IgD-negative memory B cell (primary cell): Measurements from ENCODE around the gene TRPM3. TPM values are rescaled to one million over a fixed set of nuclear protein-coding genes. Genes with fewer than 3 reads are reported as not detected.
"Not testable (repeated sequence)": the region's sequence is repeated elsewhere in the genome, so short reads cannot be mapped to it uniquely, and the experiment has no call there.

Experiments
- H3K27ac Mint-ChIP-seq, 3 donors: one replicate each; pipeline ENCODE4 v1.8.0; 2020 to 2022; ENCODE audit warnings: mild to moderate bottlenecking in 3 of 3, mixed read lengths in 3 of 3, moderate library complexity in 1 of 3
- H3K27me3 Mint-ChIP-seq: one replicate; pipeline ENCODE4 v1.8.0; 2021; ENCODE audit warnings: mixed read lengths
- H3K36me3 Mint-ChIP-seq: one replicate; pipeline ENCODE4 v1.8.0; 2020; ENCODE audit warnings: mild to moderate bottlenecking, mixed read lengths
- H3K4me1 Mint-ChIP-seq, 3 donors: one replicate each; pipeline ENCODE4 v1.8.0; 2020 to 2022; ENCODE audit warnings: mixed read lengths in 3 of 3, mild to moderate bottlenecking in 1 of 3
- H3K4me3 Mint-ChIP-seq, 4 donors: one replicate each; pipeline ENCODE4 v1.8.0; 2020 to 2022; ENCODE audit warnings: mild to moderate bottlenecking in 4 of 4, mixed read lengths in 4 of 4, moderate library complexity in 3 of 4
- H3K9me3 Mint-ChIP-seq, 3 donors: one replicate each; pipeline ENCODE4 v1.8.0; 2020 to 2021; ENCODE audit warnings: mixed read lengths in 3 of 3, mild to moderate bottlenecking in 1 of 3
- polyA plus RNA-seq: library from polyadenylated mRNA; unstranded; fragments of 300-500 nt; fragmentation: Illumina TruSeq; gene quantifications from one replicate; pipeline ENCODE4 v1.2.3, GENCODE V29; 2021

Gene TRPM3
- polyA plus RNA-seq, 1 donor from 2014 or later = not detected

- peaks cover 4% of the 10 kb centered on the region for H3K36me3 Mint-ChIP-seq
- H3K9me3 Mint-ChIP-seq = peaks cover 0 to 2% (median 0%) of the 10 kb centered on the region in 3 donors
- H3K27ac Mint-ChIP-seq = no peak overlapping the region
- no peaks in the 10 kb centered on the region for H3K27me3 Mint-ChIP-seq
- H3K4me1 Mint-ChIP-seq = no peaks in the 10 kb centered on the region
- H3K4me3 Mint-ChIP-seq = no peak overlapping the region
These were observed 374.1 kb downstream of the TRPM3 start for GRCh38 chr9:70747261-70747718.

DNA sequence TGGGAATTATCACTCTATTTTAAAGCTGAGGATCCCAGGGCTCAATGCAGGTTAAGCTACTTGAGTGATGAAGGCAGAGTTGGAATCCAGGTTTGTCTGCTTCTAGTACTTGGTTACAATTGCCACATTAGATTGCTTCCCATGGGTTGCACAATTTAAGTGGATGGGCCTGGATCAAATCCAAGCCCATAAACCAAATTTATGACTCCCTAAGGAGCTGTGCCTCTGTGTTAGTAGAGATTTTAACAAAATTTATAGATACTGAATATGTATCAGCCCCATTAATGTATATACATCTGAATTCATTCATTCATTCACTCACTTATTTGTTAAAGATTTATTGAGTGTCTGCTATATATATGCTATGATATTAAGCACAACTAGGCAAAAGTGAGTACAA, 374.7 kb downstream of the TRPM3 start:
- H3K36me3 Mint-ChIP-seq = peaks cover 4% of the 10 kb centered on the region

DNA sequence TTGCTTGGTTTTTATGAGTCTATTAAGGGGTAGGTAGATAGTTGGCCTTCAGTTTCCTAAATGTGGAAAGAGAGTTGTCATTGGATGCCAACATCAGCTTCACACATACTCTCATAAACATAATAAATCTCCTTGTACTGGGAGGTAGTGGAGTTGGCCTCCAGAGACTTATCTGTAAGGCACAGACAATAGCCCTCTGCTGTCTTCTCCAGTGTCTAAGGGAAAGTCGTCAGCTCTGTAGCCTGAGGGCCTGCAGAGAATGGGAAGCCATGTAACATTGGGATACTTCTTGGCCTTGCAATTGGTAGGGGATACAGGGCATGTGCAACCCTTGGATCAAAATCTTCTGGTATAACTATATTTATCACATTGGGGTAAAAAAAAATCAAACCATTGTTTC, 375.1 kb downstream of the TRPM3 start:
- no peaks in the 10 kb centered on the region for H3K4me1 Mint-ChIP-seq
- H3K27ac Mint-ChIP-seq = no peak overlapping the region
- peaks cover 0 to 2% (median 0%) of the 10 kb centered on the region in 3 donors for H3K9me3 Mint-ChIP-seq
- H3K27me3 Mint-ChIP-seq = no peaks in the 10 kb centered on the region
- no peak overlapping the region for H3K4me3 Mint-ChIP-seq
- H3K36me3 Mint-ChIP-seq = peaks cover 2% of the 10 kb centered on the region

More for the DNA sequence above, 374.7 kb downstream of the TRPM3 start:
- Mint-ChIP-seq H3K27ac (no peak overlapping the region), H3K9me3 (peaks cover 0 to 2% (median 0%) of the 10 kb centered on the region in 3 donors), H3K4me3 (no peak overlapping the region), H3K27me3 (no peaks in the 10 kb centered on the region), H3K4me1 (no peaks in the 10 kb centered on the region)

DNA sequence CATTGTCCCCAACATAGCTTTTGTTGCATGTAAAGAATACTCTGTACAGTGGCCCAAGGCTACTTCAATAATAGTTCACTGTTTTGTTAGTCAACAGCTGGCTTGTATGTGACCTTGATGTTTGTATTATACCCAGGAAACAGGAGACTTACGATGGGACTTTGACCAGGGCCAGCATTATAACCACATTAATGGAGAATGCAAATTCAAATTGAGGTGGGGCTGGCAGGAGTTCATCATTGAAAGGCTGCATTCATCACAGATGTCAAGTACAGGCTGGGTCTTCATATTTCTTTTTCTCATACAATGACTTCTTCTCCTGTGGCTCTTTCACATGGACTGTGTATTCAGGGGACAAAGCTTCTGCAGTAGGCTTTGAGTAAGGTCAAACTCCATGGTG, 396.6 kb downstream of the TRPM3 start:
- H3K9me3 Mint-ChIP-seq, H3K4me1 Mint-ChIP-seq, H3K36me3 Mint-ChIP-seq, H3K27me3 Mint-ChIP-seq, H3K4me3 Mint-ChIP-seq, H3K27ac Mint-ChIP-seq: not testable (repeated sequence)

DNA sequence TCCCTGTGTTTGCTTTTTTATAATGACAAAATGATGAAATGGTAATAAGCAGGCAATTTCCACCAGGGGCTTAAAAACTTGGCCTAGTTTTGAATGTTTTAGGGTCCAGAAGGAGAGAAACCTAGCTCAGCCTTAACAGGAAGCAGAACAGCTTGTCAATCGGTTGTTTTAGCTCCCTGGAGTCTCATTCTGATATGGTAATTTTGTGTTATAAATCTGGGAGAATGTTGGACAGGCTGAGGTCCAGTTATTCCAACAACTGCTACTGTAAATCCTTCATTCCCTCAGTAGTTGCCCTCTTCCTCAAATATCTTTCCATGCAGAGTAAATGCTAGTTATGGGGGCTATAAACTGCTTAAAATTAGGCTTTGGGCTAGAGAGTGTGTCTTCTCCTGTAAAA, 397.4 kb downstream of the TRPM3 start:
- H3K4me3 Mint-ChIP-seq, H3K27me3 Mint-ChIP-seq, H3K27ac Mint-ChIP-seq, H3K9me3 Mint-ChIP-seq, H3K36me3 Mint-ChIP-seq, H3K4me1 Mint-ChIP-seq: not testable (repeated sequence)

- not testable (repeated sequence) for H3K27ac Mint-ChIP-seq, H3K36me3 Mint-ChIP-seq, H3K27me3 Mint-ChIP-seq, H3K4me3 Mint-ChIP-seq, H3K9me3 Mint-ChIP-seq, H3K4me1 Mint-ChIP-seq
These were observed 414.6 kb downstream of the TRPM3 start for GRCh38 chr9:70706797-70707196.

GRCh38 chr9:70701163-70701562, 420.3 kb downstream of the TRPM3 start:
- no peak overlapping the region for H3K4me3 Mint-ChIP-seq
- no peak overlapping the region for H3K27ac Mint-ChIP-seq
- H3K4me1 Mint-ChIP-seq = no peaks in the 10 kb centered on the region
- H3K27me3 Mint-ChIP-seq = no peaks in the 10 kb centered on the region
- peaks cover 0 to 2% (median 0%) of the 10 kb centered on the region in 3 donors for H3K9me3 Mint-ChIP-seq
- no peaks in the 10 kb centered on the region for H3K36me3 Mint-ChIP-seq

DNA sequence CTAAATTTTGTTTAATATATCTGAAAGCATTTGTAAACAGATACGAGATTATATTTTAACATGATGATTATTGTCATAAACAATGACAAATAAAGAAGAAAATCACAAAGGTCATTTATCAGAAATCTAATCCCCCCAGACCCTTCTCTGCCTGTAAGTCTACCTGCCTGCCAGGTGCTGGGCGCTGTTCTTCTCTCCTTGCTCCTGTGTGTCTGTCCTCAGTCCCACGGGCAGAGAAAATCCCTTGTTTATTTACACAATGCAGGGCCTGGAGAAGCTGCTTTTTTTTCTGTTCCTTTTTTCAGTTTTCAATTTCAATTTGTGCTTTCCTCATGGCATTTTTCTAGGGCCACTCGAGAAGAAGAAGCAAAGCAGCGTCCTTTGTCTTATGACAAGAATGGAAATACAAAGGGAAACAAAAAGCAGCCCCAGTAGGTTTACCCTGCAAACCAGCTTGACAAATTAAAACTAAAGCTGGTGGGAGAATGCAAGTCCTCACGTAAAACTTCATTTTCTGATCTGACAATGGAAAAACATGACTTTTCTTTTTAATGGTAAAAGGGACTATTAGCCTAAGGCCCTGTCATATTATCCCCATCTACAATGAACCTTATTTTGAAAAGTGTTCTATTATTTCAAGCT, 424.6 kb downstream of the TRPM3 start:
- Mint-ChIP-seq H3K9me3 (peaks cover 0 to 2% (median 2%) of the 10 kb centered on the region in 3 donors), H3K27me3 (peaks cover 3% of the 10 kb centered on the region), H3K27ac (no peak overlapping the region), H3K4me1 (no peaks in the 10 kb centered on the region), H3K4me3 (no peak overlapping the region), H3K36me3 (no peaks in the 10 kb centered on the region)

- H3K36me3 Mint-ChIP-seq = no peaks in the 10 kb centered on the region
- no peaks in the 10 kb centered on the region for H3K4me1 Mint-ChIP-seq
- H3K27ac Mint-ChIP-seq = no peak overlapping the region
- H3K27me3 Mint-ChIP-seq = peaks cover 3% of the 10 kb centered on the region
- H3K4me3 Mint-ChIP-seq = no peak overlapping the region
- H3K9me3 Mint-ChIP-seq = peaks cover 0 to 3% (median 2%) of the 10 kb centered on the region in 3 donors
These were observed 426.7 kb downstream of the TRPM3 start for GRCh38 chr9:70694758-70695157.

- H3K4me1 Mint-ChIP-seq = no peaks in the 10 kb centered on the region
- H3K9me3 Mint-ChIP-seq = peaks cover 0 to 3% (median 1%) of the 10 kb centered on the region in 3 donors
- H3K36me3 Mint-ChIP-seq = no peaks in the 10 kb centered on the region
- H3K4me3 Mint-ChIP-seq = no peak overlapping the region
- H3K27me3 Mint-ChIP-seq = peaks cover 3% of the 10 kb centered on the region
- no peak overlapping the region for H3K27ac Mint-ChIP-seq
These were observed 428.2 kb downstream of the TRPM3 start for GRCh38 chr9:70693186-70693585.

DNA sequence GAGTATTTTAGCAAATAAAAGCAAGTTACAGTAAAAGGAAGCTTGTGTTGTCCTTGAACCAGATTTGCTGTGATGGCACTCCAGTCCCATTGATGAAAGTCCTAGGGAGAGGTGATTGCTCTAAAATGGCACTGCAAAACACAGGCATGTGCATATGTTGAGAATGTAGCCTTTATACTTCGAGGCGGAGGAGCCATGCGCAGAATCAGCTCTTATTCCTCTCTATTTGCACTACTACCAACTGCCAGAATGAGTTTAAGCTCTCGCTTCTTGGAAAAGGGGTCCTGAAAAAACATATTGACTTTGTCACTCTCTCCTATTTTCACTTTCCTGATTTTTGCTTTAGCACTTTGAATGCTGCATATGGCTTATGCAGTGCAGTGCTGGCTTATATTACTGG, 429.0 kb downstream of the TRPM3 start:
- Mint-ChIP-seq H3K4me1 (no peaks in the 10 kb centered on the region), H3K27ac (no peak overlapping the region), H3K9me3 (peaks cover 0 to 3% (median 0%) of the 10 kb centered on the region in 3 donors), H3K27me3 (peaks cover 3% of the 10 kb centered on the region), H3K36me3 (no peaks in the 10 kb centered on the region), H3K4me3 (no peak overlapping the region)

- Mint-ChIP-seq H3K36me3 (no peaks in the 10 kb centered on the region), H3K27me3 (no peaks in the 10 kb centered on the region), H3K4me1 (no peaks in the 10 kb centered on the region), H3K9me3 (peaks cover 0 to 1% (median 0%) of the 10 kb centered on the region in 3 donors), H3K27ac (no peak overlapping the region), H3K4me3 (no peak overlapping the region)
These were observed 432.7 kb downstream of the TRPM3 start for GRCh38 chr9:70688704-70689103.

DNA sequence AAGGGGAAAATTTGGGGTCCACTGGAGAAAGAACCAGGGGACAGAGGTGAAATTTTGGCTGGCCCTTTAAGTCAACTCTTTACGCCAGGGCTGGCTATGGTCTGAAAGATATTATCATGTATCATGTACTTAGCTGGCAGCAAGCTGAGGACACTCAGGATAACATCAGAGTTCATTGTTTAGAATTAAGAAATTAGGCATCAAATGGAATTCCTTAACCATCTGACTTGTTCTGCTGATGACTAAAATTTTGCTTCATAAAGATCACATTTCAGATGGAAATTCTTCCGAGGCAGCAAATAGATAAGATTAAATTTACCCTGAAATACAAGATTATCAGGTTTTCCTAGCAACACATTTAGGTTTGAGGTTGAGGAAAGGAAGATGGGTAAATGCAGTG, 437.6 kb downstream of the TRPM3 start:
- no peaks in the 10 kb centered on the region for H3K27me3 Mint-ChIP-seq
- H3K36me3 Mint-ChIP-seq = no peaks in the 10 kb centered on the region
- no peak overlapping the region for H3K27ac Mint-ChIP-seq
- H3K9me3 Mint-ChIP-seq = no peaks in the 10 kb centered on the region
- H3K4me3 Mint-ChIP-seq = no peak overlapping the region
- no peaks in the 10 kb centered on the region for H3K4me1 Mint-ChIP-seq

DNA sequence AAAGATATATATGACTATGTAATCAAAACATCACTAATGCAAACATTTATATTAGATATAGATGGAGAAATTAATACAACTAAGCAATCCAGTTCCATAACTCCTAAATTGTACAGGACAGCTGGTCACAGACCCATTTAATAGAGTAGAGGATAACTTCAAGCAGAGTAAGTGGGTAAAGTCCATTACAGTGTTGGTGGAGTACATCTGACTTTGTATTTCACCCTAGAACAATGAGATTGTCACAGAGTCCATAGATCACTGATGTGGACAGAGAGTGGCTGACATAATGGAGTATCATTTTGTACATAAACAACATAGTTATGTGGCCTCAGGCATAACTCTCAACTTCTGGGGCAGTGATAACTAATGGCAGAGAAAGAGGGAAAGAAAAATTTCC, 439.1 kb downstream of the TRPM3 start:
- Mint-ChIP-seq H3K27me3 (no peaks in the 10 kb centered on the region), H3K36me3 (no peaks in the 10 kb centered on the region), H3K27ac (no peak overlapping the region), H3K9me3 (no peaks in the 10 kb centered on the region), H3K4me1 (no peaks in the 10 kb centered on the region), H3K4me3 (no peak overlapping the region)

DNA sequence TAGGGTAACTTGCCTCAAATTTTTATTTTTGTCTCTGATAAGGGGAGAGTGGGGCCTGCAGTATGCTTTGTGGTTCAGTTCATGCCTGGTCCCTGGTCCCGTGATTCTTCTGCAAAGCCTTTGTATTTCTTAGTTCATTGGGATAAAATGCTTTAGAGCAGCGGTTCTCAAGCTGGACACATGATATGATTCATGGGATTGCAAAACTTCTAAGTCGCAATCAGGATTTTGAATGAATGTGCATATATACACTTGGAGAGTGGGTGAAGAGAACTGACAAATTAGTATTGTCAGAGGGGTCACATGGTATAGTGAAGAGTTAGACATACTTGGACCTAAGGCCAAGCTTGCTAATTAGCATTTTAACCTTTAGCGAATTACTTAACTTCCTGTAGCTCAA, 441.6 kb downstream of the TRPM3 start:
- no peak overlapping the region for H3K4me3 Mint-ChIP-seq
- H3K27me3 Mint-ChIP-seq = no peaks in the 10 kb centered on the region
- no peak overlapping the region for H3K27ac Mint-ChIP-seq
- H3K9me3 Mint-ChIP-seq = no peaks in the 10 kb centered on the region
- H3K36me3 Mint-ChIP-seq = no peaks in the 10 kb centered on the region
- H3K4me1 Mint-ChIP-seq = no peaks in the 10 kb centered on the region

DNA sequence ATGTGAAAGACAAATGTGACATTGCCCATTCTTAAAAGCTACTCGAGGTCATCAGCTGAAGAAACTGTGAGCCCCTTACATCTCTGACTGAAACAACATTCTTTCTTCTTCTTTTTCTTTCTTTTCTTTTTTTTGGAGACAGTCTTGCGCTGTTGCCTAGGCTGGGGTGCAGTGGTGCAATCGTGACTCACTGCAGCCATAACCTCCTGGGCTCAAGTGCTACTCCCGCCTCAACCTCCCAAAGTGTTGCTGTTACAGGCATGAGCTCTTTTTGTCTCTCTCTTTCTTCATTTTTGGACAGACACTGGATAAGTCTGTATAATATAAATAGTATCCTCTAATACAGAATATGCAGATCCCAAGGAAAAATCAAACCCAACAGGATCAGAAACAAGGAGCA, 443.3 kb downstream of the TRPM3 start:
- Mint-ChIP-seq H3K36me3 (no peaks in the 10 kb centered on the region), H3K4me3 (no peak overlapping the region), H3K9me3 (no peaks in the 10 kb centered on the region), H3K27me3 (no peaks in the 10 kb centered on the region), H3K4me1 (no peaks in the 10 kb centered on the region), H3K27ac (no peak overlapping the region)
